Cerebellar nuclear complex (tissue), 1 donor: ENCODE results near the gene SYNDIG1.

Experiments
- DNase-seq, 2 experiments: peaks; one replicate each; lab custom pipeline; 2025; lab: John Stamatoyannopoulos, UW

Gene SYNDIG1

DNA sequence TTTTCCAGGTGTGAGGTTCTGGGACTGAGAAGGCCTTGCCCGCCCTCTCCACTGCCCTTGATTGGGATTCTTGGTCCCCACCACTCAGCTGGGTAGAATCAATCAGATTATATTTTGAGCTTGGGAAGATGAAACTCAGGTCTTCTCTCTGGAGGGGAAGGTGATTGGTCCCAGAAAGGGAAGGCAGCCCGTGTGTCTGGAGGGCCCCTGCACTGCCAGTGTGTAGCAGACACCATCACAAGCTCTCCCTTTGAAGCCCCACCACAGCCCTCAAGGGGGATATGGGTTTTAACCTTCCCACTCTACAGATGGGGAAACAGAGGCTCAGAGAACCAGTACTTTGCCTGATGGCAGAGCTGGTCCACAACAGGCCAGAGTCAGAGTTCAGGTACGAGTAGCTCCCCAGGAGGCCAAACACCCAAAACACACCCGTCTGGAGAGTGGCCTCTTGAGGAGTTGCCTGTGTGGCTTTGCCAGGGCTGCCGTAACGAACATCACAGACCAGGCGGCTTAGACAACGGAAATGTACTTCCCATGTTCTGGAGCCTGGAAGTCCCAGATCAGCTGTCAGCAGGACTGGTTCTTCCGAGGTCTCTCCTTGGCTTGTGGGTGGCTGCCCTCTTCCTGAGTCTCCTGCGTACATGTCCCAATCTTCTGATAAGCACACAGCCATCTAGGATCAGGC is 205.6 kb downstream of the SYNDIG1 start:
- DNase-seq, result no peak

DNA sequence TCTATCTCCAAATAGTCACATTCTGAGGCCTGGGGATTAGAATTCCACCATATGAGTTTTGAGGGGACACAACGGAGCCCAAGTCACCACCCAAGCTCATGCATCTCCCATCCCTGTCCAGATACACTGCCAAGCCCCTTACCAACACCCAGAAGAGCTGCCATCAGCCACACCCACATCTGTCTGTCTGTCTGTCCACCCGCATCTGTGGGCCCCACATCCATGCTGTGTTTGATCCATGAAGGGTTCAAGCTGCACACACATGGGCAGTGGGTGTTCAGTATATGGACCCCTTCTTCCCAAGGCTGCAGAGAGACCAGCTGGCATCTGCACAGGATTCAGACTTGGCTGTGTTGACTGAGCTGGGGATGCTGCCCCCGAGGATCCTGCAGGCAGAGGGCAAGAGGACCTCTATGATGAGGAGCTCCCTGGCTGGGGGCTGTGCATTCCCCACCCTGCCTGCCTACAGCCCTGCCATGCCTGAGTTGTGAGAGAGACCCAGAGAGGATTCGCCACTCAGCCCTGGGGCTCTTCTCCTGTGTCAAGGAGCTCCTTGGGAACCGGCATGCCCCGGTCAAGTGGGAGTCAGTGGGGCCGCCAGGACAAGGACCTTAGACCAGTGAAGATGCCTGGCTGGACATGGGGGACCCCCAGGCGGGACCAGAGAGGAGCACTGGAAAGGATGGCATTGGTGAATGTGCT is 206.4 kb downstream of the SYNDIG1 start:
- no peak for DNase-seq

DNA sequence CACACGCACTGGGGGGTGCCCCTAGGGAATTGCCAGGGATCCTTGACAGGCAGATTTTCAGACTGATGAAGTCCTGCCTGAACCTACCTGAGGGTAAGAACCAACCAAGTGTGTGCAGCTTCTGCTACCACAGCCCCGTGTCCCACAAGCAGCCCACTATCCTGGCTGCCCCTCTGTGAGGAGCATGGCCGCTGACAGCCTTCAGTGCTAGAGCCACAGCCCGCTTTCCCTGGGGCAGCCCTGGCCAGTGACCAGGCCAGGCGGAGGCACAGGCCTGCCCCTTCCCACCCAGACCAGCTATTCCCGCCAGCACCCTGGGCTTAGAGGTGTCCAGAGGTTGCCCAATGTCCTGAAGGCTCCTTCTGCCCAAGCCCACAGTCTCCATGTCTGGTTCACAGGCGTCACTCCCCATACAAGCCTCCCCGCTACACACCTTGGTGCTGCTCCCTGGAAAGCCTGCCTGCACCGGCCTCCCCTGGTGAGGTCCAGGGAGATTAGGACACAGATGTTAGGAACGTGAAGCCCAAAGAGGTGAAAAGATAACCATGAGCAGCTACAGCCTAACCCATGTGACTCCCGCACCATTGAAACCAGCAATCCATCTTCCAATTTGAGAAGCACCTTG is 207.0 kb downstream of the SYNDIG1 start:
- DNase-seq, result no peak

DNA sequence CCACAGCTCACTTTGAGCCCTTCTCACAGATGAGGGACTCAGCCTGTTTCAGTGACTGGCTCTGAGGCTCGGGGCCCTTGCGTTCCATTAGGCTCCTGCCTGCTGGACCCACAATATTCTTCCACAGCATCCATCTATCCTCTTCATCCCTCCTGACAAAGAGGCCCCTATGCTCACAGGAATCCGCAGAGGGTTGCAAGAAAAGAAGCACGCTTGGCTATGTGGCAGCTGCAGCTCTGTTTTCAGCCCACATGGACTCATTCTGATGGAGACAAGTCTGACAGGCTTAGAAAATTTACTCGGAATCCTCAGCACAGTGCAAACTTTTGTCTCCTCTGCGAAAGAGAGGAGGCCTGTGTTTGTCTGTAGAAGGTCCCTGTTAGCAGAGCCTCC is 207.5 kb downstream of the SYNDIG1 start:
- no peak for DNase-seq

DNA sequence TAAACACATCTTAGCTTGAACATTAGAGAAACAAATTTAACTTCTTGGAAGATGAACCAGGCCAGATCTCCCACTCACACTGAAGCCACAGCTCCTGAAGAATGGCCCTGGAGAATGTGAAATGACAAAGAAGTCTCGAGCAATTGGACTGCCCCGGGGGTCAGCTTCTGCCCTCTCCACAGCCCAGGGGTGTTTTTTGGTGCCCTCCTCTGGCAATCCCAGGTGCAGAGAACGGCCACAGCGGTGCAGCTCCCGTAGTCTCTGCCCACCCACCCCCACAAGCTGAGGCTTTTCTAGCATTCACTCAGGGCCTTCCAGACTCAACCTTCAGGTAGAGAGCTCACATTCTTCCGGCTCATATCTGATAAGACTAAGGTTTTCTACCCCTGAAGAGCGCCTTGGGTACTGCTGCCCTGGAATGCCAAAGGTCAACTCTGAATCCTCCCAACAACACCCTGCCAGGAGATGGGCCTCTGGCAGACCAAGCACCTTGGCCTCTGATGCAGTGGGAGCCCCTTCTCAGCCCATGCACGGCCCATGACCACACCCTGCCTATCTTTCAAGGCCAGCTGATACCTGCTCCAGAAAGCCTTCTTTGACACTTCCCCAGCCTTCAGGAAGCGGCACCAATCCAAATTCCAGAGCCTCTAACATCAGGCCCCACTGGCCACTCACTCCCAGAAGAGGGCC is 208.3 kb downstream of the SYNDIG1 start:
- DNase-seq, result no peak

DNA sequence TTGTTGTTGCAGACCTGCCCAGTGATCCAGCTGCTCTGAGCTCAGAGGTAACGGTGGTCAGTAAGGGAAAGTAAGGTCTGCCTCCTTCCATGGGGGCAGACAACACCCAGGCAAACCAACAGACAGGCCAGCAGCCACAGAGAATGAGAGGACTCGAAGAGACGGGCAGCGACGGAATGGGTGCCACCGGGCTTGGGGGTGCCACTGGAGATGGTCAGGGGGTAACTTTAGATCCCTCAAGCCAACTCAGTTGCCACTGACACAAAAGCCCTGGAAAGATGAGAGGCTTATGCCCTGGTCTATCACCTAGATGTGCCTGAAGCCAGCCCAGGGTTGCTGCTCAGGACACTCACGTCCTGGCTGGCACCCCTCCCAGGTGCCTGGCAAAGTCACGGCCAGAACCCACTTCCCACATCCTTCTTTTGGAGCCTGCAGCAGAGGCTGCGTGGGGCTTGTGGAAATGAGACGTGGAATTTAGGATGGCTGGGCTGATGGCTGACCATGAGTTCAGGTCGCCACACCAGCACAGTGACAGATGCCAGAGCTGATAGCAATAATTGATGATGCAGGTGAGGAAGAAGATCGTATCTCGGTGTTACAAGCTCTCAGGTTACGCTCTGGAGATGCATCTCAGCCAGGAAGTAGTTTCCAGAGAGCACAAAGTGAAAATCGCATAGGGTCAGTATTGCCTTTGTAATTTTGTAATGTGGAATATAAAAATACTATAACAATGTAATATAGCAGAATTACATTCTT is 209.1 kb downstream of the SYNDIG1 start:
- DNase-seq, result no peak

DNA sequence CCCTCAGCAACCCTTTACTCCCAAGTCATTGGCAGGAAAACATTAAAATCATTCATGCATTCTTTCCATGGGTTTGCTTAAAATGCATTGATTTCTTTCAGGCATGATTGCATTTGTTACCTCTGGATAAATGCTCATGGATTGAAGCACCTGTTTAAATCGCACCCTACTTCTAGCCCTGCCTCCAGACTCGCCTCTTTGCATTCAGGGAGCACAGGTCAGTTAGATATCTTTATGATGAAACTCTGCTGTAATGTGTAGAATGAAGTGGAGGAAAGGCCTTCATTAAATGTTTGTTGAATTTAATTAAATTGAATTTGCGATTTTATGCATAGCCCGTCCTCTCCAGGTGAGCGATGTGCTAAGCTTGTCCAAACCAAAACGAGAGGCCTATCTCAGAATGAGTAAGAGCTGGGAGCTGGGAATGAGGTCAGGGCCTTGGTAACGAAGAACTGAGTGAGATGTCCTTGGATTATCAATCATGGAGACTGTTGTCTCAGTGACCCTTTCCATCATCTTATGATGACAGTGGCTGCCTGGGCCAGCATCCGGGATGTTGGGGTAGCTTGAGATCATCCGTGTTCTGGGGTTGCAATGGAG is 210.1 kb downstream of the SYNDIG1 start:
- DNase-seq, result no peak

DNA sequence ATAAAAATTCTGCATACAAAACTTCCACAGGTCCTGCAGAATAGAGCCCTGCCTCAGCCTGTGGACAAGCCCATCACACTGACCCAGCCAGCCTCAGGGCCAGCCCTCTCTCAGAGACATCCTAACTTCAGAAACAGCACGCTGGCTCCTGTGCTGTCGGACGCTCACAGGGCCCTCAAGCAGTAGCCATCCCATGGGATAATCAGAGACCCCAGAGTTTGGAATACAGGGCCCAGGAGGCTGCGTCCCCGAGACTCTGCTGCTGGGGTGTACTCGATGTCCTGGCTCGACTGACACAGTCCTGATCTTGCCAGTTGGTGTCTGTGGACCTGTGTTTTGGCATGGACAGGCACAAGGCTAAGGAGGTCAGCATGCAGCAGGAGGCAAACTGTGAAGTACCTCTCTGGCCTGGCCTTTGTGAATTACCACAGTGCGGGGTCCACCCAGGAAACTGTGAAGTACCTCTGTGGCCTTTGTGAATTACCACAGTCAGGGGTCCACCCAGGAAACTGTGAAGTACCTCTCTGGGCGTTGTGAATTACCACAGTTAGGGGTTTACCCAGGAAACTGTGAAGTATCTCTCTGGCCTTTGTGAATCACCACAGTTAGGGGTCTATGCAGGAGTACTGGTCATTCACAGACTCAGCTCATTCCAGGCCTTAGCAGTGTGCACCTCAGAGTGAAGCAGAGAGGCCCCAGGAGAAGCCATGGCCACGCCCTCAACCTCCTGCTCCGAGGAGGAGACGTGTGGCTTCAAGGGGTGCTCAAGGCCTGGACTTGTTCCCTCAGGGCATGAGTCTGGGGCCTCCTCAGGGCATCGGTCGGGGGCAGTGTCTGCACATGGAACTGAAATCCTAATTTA is 212.4 kb downstream of the SYNDIG1 start:
- no peak for DNase-seq

DNA sequence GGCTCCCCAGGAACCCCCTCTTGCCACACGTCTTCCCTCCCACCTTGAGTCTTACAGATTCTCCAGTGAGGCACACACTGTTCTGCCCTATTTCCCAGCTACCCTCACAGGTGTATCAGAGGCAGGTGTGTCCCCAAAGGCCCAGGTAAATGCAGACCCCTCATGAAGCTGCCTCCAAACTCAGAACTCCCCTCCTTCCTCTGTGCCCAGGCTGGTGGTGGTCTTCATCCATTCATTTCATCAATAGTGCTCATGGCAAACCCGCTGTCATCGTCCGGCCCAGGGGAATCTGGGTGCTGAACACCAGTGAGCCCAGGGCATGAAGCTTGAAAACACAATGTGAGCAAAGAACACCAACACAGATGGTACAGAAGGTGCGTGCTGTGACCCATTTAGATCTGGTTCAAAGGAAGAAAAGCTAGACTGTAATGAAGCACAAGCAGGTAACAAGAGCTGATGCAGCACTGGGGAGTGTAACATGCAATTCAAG is 213.1 kb downstream of the SYNDIG1 start:
- DNase-seq, result no peak

DNA sequence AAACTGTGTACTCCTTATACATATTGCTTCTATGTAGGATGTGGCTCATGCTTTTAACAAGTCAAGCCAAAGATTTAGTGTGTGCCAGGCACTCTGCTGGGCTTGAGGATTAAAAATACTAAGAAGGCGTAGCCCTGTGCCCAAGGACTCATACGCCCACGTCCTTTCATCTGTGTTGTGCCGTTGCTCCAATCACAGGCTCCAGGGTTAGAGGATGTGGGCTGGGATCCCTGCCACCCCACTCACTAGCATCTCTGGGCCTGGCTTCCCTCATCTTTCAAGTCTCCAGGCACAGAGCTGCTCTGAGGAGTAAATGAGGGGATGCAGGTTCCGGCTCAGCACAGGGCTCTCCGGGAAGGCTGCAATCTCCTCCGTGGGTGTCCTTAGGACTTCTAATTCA is 214.2 kb downstream of the SYNDIG1 start:
- no peak for DNase-seq

DNA sequence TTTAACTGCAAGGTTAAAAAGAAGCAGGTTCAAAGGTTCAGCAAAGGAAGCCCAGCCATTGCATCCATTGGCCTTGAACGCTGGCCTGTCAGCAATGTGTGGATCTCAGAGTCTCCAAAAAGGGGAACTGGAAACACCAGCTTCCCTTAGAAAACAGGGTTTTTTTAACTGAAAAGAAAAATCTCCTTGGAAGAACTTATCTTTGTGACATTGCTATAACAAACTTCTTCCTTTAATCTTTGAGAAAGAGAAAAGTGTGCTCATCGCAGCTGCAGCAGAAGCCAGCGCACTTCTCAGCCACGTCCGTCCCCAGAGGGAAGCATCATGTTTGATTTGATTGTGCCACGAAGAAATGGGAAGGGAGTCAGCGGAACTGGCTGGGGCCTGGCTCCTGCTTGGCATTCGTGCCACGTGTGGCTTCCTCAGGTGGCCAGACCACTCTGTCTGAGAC is 215.0 kb downstream of the SYNDIG1 start:
- DNase-seq, result no peak

DNA sequence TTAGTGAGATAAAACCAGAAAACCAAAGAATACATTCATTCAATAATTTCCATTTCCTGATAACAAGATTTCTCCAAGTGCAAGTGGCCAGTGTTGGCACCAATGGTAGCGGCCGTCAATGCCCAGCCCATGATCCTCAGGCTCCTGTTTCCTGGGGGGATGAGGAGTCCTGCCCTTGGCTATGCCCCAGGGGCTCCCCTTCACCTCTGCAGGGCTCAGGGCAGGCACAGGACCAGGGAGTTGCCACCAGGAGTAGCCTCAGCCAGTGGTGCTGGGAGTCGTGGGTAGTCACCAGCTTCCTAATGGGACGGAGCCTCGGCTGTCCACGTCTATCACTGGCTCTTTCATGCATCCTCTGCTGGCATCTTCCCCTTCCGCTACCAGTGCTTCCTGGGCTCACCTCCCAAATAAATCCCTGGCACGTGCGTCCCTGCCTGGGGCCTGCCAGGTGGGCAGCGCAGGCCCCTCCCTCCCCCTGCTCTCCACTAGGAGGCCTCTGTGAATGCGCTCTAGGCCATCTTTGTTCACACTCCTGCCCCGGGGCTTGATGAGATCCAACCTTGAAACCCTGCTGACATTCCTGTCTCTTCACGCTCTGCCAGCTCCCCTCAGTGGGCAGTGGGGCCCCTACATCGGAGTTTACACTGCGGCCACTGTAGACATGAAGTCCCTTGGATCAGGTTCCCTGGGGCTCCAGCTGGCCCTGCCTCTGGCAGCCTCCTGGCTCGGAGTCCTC is 215.7 kb downstream of the SYNDIG1 start:
- no peak for DNase-seq

DNA sequence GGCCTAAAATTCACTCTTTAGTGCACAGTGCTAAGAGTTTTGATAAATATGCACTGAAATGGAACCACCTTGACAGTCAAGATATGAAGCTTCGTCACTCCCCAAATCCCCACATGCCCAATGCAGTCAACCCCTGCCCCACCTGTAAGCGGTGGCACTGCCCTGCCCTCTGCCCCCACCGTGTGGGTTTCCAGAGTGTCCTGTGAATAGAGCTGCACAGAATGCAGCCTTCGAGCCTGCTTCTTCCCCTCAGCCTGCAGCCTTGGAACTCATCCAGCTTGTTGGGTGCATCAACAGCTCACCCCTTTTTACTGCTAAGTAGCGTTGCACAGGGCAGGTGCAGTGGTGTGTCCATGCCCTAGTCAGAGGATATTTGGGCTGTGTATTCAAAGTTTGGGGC is 216.3 kb downstream of the SYNDIG1 start:
- DNase-seq, result no peak

DNA sequence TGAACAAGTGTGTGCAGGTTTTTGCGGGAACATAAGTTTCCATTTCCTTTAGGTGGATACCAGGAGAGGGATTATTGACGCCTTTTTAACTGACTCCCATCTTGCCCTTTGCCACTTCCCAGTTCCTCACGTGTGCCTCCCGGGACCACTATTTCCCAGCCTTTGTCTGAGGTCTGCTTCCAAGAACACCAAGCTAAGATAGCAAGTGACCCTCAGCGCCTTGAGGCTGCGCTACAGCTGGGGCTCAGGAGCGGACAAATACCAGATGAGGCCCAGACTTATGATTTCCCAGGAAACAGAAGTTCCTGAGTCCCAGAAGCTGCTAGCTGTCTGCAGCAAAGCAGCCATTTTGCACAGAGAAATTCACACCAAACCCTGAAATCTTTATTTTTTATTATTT is 216.7 kb downstream of the SYNDIG1 start:
- DNase-seq, result no peak

DNA sequence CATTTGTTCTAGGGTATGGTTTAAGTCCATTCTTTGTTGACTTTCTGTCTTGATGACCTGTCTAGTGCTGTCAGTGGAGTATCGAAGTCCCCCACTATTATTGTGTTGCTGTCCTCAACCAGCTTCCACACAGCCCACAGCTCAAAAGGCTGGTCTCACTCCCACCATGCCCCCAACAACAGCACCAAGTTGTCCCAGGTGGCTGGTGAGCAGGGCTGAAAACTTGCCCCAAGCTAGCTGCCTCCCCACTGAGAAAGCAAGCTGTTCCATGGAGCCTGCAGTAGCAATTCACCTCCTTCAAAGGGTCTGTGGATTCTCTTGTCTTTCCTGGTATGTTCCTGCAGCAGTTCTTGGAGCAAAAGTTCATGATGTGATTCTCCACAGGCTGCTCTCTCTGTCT is 221.0 kb downstream of the SYNDIG1 start:
- no peak for DNase-seq

DNA sequence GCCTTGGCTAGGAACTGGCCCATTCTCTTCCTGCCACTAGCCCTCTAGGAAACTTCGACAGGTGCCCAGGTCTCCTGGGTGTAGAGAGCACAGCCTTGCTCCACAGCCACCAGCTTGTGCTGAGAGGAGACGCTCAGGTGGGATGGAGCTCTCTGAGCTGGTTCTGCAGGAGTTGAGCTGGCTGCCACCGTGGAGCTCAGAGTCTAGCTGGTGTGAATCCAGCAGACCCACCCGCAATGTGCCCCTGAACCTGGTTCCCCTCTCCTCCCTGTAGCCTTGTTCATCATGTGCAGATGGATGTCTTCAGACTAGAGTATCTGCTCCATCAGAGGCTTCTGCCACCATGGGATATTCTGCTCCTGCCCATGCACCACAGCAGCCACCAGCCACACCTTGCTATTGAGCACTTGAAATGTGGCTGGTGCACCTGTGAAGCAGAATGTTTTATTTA is 222.5 kb downstream of the SYNDIG1 start:
- no peak for DNase-seq

DNA sequence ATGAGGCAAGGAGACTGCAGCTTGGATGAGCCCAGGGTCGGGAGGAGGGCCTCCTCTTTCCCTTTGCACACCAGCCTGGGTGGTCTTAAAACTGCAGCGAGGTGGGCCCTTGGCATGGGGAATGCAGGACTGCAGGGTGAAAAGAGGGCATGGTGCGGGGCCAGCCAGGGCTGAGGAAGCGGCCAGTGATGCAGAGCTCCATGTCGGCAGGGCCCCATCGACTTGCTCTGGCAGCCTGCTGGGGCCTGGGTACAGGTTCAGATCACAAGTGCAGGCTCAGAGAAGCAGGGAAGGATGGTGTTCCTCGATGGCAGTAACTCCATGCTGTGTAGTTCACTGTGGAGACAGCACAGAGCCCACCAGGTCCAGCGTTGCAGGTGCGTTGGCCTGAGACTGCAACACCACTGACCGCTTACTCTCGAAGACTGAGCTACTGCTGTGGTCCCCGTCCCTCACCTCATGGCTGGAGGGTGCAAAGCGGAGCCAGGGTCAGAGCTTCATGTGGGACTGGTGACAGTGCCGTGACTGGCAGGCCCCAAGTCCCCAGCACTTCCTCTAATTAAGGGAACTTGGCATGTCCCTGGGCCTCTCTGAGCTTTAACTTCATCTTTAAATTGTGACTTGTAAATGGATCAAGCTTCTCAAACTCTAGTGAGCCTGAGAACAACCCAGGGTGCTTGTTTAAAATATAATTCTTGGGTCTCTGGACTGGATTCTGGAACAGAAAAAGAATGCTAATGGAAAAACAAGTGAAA is 223.2 kb downstream of the SYNDIG1 start:
- no peak for DNase-seq

DNA sequence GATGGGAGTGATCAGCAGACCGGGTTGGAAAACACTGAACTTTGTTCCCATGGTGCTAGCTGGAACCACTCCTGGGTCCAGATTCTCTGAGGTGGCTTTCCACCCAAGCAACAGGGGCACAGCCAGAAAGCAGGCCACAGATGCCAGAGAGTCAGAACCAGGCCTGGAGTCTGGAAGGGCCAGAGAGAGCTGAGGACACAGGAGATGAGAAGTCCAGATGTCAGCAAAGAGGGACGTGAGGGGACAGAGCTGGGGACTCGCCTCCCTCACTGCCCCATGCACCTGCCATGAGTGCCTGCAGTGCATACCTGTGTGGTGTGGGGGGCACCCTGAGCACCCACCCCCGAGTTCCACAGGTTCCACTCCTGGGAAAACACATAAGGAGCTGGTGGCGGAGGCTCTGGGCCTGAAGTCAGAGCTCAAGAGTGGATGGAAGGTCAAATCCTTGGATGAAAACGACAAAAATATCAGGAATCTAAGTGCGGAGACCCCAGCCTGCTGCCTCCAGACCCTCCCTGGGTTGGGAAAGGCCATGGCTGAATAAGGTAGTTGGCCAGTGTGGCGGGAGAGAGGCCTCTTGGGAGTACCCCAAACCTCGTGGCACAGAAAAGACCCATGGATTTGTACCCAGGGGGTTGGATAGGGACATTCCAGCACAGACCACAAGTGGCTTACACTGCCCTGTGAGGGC is 224.2 kb downstream of the SYNDIG1 start:
- DNase-seq, result no peak
